Activated CD4-positive, alpha-beta T cell treated with anti-CD3 and anti-CD28 coated beads, Interleukin-2, amount 10 ng/mL, durations not matched to agents 7 days and 5 days (primary cell): ENCODE data around the gene ANKRD11. TPM values are rescaled to one million over a fixed set of nuclear protein-coding genes. Genes with fewer than 3 reads are reported as not detected.

Source experiments
- CTCF ChIA-PET: fragments of 350-600 bp; sonication (Branson Sonifier 250); formaldehyde crosslinking; loops from one replicate; lab custom pipeline; 2021; ENCODE audit warnings: antibody characterized with exemption; lab: Charles Lee
- POLR2A ChIA-PET: fragments of 350-600 bp; sonication (Branson Sonifier 250); formaldehyde crosslinking; loops from one replicate; lab custom pipeline; 2021; ENCODE audit warnings: antibody characterized with exemption; lab: Charles Lee
- DNase-seq: peaks from one replicate; pipeline ENCODE4 v3.0.0-alpha.2; 2020
- H3K27ac Mint-ChIP-seq: one replicate; pipeline ENCODE4 v1.8.0; 2021; ENCODE audit warnings: mild to moderate bottlenecking, moderate library complexity, mixed read lengths
- H3K27me3 Mint-ChIP-seq: one replicate; pipeline ENCODE4 v1.8.0; 2021; ENCODE audit warnings: mixed read lengths
- H3K36me3 Mint-ChIP-seq: one replicate; pipeline ENCODE4 v1.8.0; 2021; ENCODE audit warnings: low read depth, mixed read lengths
- H3K4me1 Mint-ChIP-seq: one replicate; pipeline ENCODE4 v1.8.0; 2021; ENCODE audit warnings: mixed read lengths
- H3K4me3 Mint-ChIP-seq: one replicate; pipeline ENCODE4 v1.8.0; 2021; ENCODE audit warnings: mild to moderate bottlenecking, moderate library complexity, mixed read lengths
- H3K9me3 Mint-ChIP-seq: one replicate; pipeline ENCODE4 v1.8.0; 2021; ENCODE audit warnings: mixed read lengths
- total RNA-seq, 2 experiments: library from RNA; stranded (reverse); gene quantifications; one replicate each; pipeline ENCODE4 v1.2.3, GENCODE V29; 2021

Gene ANKRD11
- total RNA-seq, 2 experiments from 2014 or later, result 158 to 178 TPM

DNA sequence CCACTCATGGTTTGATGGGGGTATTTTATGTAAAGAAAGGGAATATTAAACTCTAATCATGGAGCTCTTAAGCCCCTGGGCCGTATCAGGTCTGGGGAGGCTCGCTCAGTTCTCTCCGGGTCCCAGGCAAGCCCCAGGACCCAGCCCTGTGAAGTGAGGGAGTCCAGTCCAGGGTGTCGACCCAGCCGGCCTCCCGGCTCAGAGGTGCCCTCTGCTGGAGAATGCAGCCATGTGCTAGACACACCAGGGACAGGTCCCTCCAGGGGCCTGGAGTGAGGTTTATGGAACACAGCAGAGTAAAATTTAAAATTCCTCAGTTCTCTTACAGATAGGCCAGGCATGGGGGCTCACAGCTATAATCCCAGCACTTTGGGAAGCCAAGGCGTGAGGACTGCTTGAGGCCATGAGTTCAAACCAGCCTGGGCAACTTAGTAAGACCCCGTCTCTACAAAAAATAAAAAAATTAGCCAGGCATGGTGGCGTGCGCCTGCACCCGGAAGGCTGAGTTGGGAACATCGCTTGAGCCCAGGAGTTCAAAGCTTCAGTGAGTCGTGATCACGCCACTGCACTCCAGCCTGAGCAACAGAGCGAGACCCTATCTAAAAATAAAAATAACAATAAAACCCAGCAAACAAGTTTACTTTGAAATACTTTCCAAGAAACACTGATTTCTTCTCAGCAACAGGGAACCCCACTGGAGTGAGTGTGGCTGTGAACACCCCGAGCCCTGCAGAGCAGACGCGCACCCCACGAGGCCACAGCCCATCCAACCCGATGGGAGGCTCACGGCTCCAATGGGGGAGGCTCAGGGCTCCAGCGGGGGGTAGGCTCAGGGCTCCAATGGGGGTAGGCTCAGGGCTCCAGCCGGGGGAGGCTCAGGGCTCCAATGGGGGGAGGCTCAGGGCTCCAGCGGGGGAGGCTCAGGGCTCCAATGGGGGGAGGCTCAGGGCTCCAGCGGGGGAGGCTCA, 200.6 kb downstream of the ANKRD11 start:
- POLR2A ChIA-PET, result no interaction called here
- DNase-seq, result peak; percentile 73

GRCh38 chr16:89288966-89289365, 201.4 kb downstream of the ANKRD11 start:
- ChIA-PET CTCF (interaction anchor here (0.6 to 1.5 kb wide), 10 partner anchors 9 to 571 kb away, joined by 3 to 4 read pairs (median 3); no protein-coding TSS in a partner anchor), POLR2A (no interaction called here)
- Mint-ChIP-seq H3K9me3 (no peaks in the 10 kb centered on the region), H3K4me1 (peaks cover 7% of the 10 kb centered on the region), H3K36me3 (peaks cover 23% of the 10 kb centered on the region), H3K4me3 (no peak overlapping the region), H3K27me3 (no peaks in the 10 kb centered on the region), H3K27ac (no peak overlapping the region)
- no peak for DNase-seq

More for the DNA sequence above, 200.6 kb downstream of the ANKRD11 start:
- H3K36me3 Mint-ChIP-seq, result peaks cover 23% of the 10 kb centered on the region
- no peak overlapping the region for H3K4me3 Mint-ChIP-seq
- H3K27me3 Mint-ChIP-seq, result no peaks in the 10 kb centered on the region
- peak overlapping the region; percentile 13 for H3K27ac Mint-ChIP-seq
- H3K9me3 Mint-ChIP-seq, result no peaks in the 10 kb centered on the region
- peaks cover 7% of the 10 kb centered on the region for H3K4me1 Mint-ChIP-seq
- CTCF ChIA-PET, result interaction anchor here (0.7 to 1.5 kb wide), 7 partner anchors 19 to 570 kb away, joined by 3 to 4 read pairs (median 3); no protein-coding TSS in a partner anchor

DNA sequence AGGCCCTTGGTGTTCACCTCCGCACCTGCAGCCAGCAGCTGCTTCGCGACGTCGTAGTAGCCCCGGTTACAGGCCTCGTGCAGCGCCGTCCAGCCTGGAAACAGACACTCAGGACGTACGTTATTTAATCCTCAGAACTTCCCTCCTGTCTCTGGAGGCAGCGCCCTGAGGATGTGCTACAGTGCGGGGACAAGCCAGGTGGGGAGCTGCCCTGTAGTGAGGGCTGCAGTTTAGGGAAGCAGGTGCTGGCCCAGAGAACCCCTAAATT, 201.8 kb downstream of the ANKRD11 start:
- H3K27ac Mint-ChIP-seq, result no peak overlapping the region
- H3K4me1 Mint-ChIP-seq, result peaks cover 7% of the 10 kb centered on the region
- no peak for DNase-seq
- peaks cover 23% of the 10 kb centered on the region for H3K36me3 Mint-ChIP-seq
- POLR2A ChIA-PET, result no interaction called here
- H3K27me3 Mint-ChIP-seq, result no peaks in the 10 kb centered on the region
- H3K4me3 Mint-ChIP-seq, result no peak overlapping the region
- H3K9me3 Mint-ChIP-seq, result no peaks in the 10 kb centered on the region
- CTCF ChIA-PET, result interaction anchor here (0.6 to 1.5 kb wide), 9 partner anchors 9 to 269 kb away, joined by 3 to 4 read pairs (median 3); no protein-coding TSS in a partner anchor

GRCh38 chr16:89287777-89288576, 202.4 kb downstream of the ANKRD11 start:
- H3K27me3 Mint-ChIP-seq, result no peaks in the 10 kb centered on the region
- CTCF ChIA-PET, result interaction anchor here (1.1 to 1.5 kb wide), 4 partner anchors 8 to 30 kb away, joined by 3 to 4 read pairs (median 3); no protein-coding TSS in a partner anchor
- POLR2A ChIA-PET, result no interaction called here

DNA sequence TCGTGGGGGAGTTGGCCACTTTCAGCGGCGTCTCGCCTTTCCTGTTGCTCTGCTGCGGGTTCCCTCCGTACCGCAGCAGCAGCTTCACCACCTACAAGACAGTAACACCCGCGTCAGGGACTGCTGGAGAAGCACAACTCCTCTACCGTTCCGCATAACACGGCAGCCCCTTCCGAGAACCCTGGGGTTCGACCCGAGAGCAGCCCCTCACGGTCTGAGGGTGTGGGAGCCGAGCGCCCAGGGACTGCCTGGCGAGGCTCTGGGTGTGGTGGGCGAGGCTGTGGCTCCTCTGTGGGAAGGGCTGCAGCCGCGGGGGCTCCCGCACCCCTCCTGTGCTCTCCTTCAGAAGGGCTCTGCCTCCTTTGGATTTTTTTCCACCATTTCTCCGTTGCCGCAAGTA, 204.3 kb downstream of the ANKRD11 start:
- POLR2A ChIA-PET, result no interaction called here
- no peak for DNase-seq
- Mint-ChIP-seq H3K27me3 (no peaks in the 10 kb centered on the region), H3K4me1 (peaks cover 5% of the 10 kb centered on the region), H3K27ac (no peak overlapping the region), H3K4me3 (no peak overlapping the region), H3K36me3 (peaks cover 24% of the 10 kb centered on the region), H3K9me3 (no peaks in the 10 kb centered on the region)
- CTCF ChIA-PET, result no interaction called here

More at GRCh38 chr16:89287777-89288576, 202.4 kb downstream of the ANKRD11 start:
- Mint-ChIP-seq H3K4me3 (no peak overlapping the region), H3K27ac (peak overlapping the region; percentile 9), H3K36me3 (peaks cover 23% of the 10 kb centered on the region), H3K9me3 (no peaks in the 10 kb centered on the region), H3K4me1 (peaks cover 7% of the 10 kb centered on the region)
- DNase-seq, result no peak

GRCh38 chr16:89285381-89285780, 205.0 kb downstream of the ANKRD11 start:
- ChIA-PET CTCF (no interaction called here), POLR2A (no interaction called here)
- H3K9me3 Mint-ChIP-seq, result no peaks in the 10 kb centered on the region

DNA sequence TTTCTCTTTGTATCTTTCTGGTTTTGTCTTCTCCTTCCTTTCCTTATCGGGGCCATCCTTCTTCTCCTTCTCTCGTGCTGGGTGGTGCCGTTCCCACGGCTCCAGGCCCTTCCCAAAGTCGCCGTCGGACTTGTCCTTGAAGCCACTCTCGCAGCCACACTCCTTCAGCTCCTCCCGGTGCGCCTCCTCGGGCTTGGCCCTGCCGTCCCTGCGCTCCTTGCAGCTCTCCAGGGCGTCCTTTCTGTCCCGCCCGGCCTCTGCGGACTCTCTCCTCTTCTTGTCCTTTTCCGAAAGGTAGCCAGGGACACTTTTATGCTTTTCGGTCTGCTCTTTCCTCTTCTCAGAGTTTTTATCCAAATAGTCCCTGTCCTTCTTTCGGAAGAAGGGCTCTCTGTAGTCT, 206.9 kb downstream of the ANKRD11 start:
- peaks cover 22% of the 10 kb centered on the region for H3K36me3 Mint-ChIP-seq

More at GRCh38 chr16:89285381-89285780, 205.0 kb downstream of the ANKRD11 start:
- Mint-ChIP-seq H3K27ac (no peak overlapping the region), H3K27me3 (no peaks in the 10 kb centered on the region), H3K36me3 (peaks cover 27% of the 10 kb centered on the region), H3K4me1 (peaks cover 3% of the 10 kb centered on the region), H3K4me3 (no peak overlapping the region)
- no peak for DNase-seq

DNA sequence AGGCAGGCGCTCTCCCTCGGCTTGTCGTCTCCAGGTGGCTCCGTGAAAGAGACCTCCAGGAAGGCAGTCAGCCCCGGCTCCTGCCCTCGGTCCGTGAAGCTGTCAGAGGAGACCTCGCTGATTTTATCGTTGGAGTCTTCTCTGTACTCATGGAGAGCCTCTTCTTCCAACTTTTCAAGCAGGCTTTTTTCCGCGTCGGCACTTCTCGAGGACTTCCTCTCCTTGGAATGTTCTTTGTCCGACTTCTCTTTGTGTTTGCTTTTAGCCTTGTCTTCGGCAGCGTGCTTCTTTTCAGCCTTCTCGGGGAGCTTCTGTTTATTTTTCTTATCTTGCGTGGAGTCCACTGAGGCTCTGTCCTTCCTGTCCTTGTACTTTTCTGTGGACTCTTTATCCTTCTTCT, 207.8 kb downstream of the ANKRD11 start:
- CTCF ChIA-PET, result no interaction called here
- Mint-ChIP-seq H3K27me3 (no peaks in the 10 kb centered on the region), H3K9me3 (no peaks in the 10 kb centered on the region), H3K36me3 (peaks cover 18% of the 10 kb centered on the region), H3K4me1 (no peaks in the 10 kb centered on the region), H3K27ac (no peak overlapping the region), H3K4me3 (no peak overlapping the region)
- DNase-seq, result no peak
- POLR2A ChIA-PET, result no interaction called here

More for the DNA sequence above, 206.9 kb downstream of the ANKRD11 start:
- no peaks in the 10 kb centered on the region for H3K27me3 Mint-ChIP-seq
- ChIA-PET POLR2A (no interaction called here), CTCF (no interaction called here)
- DNase-seq, result no peak
- no peaks in the 10 kb centered on the region for H3K4me1 Mint-ChIP-seq
- H3K4me3 Mint-ChIP-seq, result no peak overlapping the region
- no peaks in the 10 kb centered on the region for H3K9me3 Mint-ChIP-seq
- no peak overlapping the region for H3K27ac Mint-ChIP-seq

DNA sequence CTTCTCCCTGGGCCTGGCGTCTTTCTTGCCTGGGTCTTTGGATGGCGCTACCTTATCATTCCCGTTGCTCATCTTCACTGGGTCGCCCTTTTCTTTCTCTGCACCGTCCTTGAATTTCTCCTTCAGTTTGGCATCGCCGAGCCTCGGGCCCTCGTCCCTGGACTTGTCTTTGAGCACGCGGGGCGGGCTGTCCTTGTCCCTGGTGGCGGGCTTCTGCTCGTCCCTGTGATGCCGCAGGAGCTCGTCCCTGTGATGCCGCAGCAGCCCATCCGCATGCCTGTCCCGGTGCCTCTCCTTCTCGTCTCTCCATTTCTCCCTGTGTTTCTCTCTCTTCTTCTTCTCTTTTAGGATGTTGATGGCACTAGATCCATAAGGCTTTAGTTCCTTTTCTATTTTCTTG, 208.5 kb downstream of the ANKRD11 start:
- Mint-ChIP-seq H3K27ac (no peak overlapping the region), H3K4me1 (no peaks in the 10 kb centered on the region), H3K27me3 (no peaks in the 10 kb centered on the region), H3K9me3 (no peaks in the 10 kb centered on the region), H3K36me3 (peaks cover 17% of the 10 kb centered on the region), H3K4me3 (no peak overlapping the region)
- CTCF ChIA-PET, result no interaction called here
- DNase-seq, result no peak
- POLR2A ChIA-PET, result no interaction called here

DNA sequence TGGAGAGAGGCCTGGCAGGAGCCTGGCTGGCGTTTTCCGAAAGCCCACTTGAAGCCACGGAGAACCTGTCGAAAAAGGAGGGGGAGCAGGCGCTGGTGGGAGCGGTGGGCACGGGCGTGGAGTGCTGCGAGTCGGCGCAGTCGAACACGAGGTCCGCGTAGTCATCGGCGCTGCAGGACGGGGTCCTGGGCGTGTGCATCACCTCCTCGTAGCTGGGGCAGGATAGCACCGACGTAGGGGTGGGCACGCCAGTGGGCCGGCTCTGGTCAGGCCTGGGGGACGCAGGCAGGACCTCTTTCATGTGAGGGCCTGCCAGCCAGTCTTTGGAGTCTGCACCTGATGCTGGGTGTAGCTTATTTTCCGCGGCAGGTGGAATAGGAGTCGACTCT, 209.2 kb downstream of the ANKRD11 start:
- Mint-ChIP-seq H3K27me3 (no peaks in the 10 kb centered on the region), H3K9me3 (no peaks in the 10 kb centered on the region), H3K4me3 (no peak overlapping the region), H3K36me3 (peaks cover 15% of the 10 kb centered on the region), H3K27ac (no peak overlapping the region), H3K4me1 (no peaks in the 10 kb centered on the region)
- ChIA-PET CTCF (no interaction called here), POLR2A (no interaction called here)
- no peak for DNase-seq

DNA sequence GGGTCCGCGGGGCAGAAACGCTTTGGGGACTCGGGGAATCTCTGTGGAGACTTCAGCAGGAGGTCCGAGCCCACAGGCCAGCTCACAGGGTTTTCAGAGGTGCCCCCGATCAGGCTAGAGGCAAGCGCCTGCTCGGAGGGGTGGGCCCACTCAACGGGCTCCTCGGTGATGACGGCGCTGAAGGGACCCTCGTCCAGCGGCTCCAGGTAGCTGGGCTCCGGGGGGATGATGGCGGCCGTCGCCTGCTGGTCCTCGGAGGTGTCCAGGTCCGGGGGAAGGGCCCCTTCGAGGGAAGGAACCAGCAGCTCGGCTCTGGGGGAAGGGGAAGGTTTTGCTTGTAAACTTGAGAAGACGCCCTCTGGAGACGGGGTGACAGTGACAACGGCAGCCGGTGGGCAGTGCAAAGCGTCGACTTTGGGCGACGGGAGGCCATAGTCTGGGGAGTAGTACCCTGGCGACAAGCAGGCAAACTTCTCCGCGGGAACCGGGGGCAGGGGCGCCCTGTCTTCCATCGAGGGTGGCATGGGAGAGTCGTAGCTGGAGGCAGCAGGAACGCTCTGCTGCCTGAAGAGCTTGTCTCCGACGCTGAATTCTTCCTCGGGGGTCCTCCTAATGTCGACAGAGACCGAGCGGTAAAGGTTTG, 209.7 kb downstream of the ANKRD11 start:
- DNase-seq, result no peak
- Mint-ChIP-seq H3K27ac (no peak overlapping the region), H3K9me3 (no peaks in the 10 kb centered on the region), H3K4me3 (no peak overlapping the region), H3K4me1 (no peaks in the 10 kb centered on the region), H3K36me3 (peaks cover 15% of the 10 kb centered on the region), H3K27me3 (no peaks in the 10 kb centered on the region)
- ChIA-PET CTCF (interaction anchor here (1.0 kb wide), 1 partner anchor 8 kb away, joined by 3 read pairs; no protein-coding TSS in a partner anchor), POLR2A (no interaction called here)

- Mint-ChIP-seq H3K4me1 (no peaks in the 10 kb centered on the region), H3K27ac (no peak overlapping the region), H3K27me3 (no peaks in the 10 kb centered on the region), H3K36me3 (peaks cover 18% of the 10 kb centered on the region), H3K4me3 (no peak overlapping the region), H3K9me3 (no peaks in the 10 kb centered on the region)
- DNase-seq, result no peak
- POLR2A ChIA-PET, result no interaction called here
- CTCF ChIA-PET, result interaction anchor here (1.0 kb wide), 1 partner anchor 9 kb away, joined by 3 read pairs; no protein-coding TSS in a partner anchor
These were observed 210.5 kb downstream of the ANKRD11 start for GRCh38 chr16:89279666-89280481.
